SK-N-MC (cell line): ENCODE measurements around the gene FBLN1.

Experiments
- EZH2 ChIP-seq: fragments of 200-600 bp; sonication (generic); IDR thresholded peaks from one replicate; pipeline ENCODE4 v1.6.1; 2017; ENCODE audit warnings: antibody characterized with exemption
- POLR2AphosphoS5 ChIP-seq: IDR thresholded peaks from 2 replicates; pipeline ENCODE4 v1.6.1; 2012; ENCODE audit warnings: mild to moderate bottlenecking, low read depth, low read length, borderline replicate concordance

DNA sequence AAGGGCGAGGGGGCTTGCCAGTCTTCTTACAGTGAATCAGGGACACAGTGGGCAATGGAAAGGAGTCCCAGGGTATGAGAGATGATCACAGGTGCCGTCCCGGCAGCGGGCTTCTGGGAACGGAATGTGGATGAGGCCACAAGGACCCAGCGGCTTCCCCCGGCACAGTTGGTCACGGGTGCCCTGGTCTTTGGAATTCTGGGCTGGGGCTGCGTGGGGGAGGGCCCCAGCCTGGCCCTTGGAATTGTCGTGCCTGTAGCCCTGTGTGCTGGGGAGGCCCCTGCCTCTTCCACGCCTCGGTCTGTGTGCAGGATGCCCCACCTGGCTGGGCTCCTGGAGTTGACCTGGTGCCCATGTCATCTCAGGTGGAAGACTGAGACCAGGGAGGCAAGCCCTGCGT, 76.6 kb downstream of the FBLN1 start:
- TF ChIP-seq POLR2AphosphoS5 (no peak), EZH2 (no peak)
